Chondrocyte (in vitro differentiated cells): ENCODE measurements around the gene ACKR4. TPM values are rescaled to one million over a fixed set of nuclear protein-coding genes. Genes with fewer than 3 reads are reported as not detected.

Experiments
- DNase-seq: peaks from one replicate; pipeline ENCODE4 v3.0.0; 2021; ENCODE audit warnings: mixed read lengths, low spot score
- H3K27ac Mint-ChIP-seq: one replicate; pipeline ENCODE4 v1.8.0; 2021; ENCODE audit warnings: mild to moderate bottlenecking, moderate library complexity, mixed read lengths; ENCODE audit not compliant: unreplicated experiment
- H3K27me3 Mint-ChIP-seq: 2 replicates; pipeline ENCODE4 v1.8.0; 2021; ENCODE audit warnings: low read depth, mixed read lengths
- H3K36me3 Mint-ChIP-seq: 2 replicates; pipeline ENCODE4 v1.8.0; 2021; ENCODE audit warnings: low read depth, mixed read lengths
- H3K4me1 Mint-ChIP-seq: 2 replicates; pipeline ENCODE4 v1.8.0; 2021; ENCODE audit warnings: low read depth, mild to moderate bottlenecking, mixed read lengths
- H3K4me3 Mint-ChIP-seq: one replicate; pipeline ENCODE4 v1.8.0; 2021; ENCODE audit warnings: mild to moderate bottlenecking, moderate library complexity, mixed read lengths; ENCODE audit not compliant: unreplicated experiment
- H3K9me3 Mint-ChIP-seq: 2 replicates; pipeline ENCODE4 v1.8.0; 2021; ENCODE audit warnings: low read depth, mixed read lengths
- total RNA-seq: library from RNA; stranded (reverse); gene quantifications from 3 replicates; pipeline ENCODE4 v1.2.1, GENCODE V29; 2021
- TF ChIP-seq, protein P1 (sequence below): fragments of 200-600 bp; sonication (generic); IDR thresholded peaks from 2 replicates; pipeline ENCODE4 v1.5.0; 2021; ENCODE audit warnings: antibody characterized with exemption, mild to moderate bottlenecking, moderate library complexity

Gene ACKR4
- total RNA-seq, 1 donor from 2014 or later = not detected

DNA sequence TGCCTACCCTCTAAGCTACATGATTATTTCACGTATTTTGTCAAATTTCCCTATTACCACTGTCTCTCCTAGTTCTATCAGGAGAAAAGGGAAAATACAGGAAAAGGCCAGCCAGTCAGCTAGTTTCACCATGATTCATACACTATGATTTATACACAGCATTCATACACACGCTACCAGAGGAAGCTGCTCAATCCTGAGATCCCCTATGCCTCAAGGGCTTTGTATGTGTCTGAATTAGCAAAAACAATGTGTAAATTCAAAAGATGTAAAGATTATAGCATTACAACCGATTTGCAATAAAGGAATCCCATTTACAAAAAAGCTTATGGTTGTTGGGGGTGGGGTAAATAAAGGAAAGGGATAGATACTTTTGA, 3.1 kb upstream of the ACKR4 start:
- no peak for DNase-seq
- Mint-ChIP-seq H3K9me3 (no peaks in the 10 kb centered on the region), H3K27me3 (no peaks in the 10 kb centered on the region), H3K27ac (peak overlapping the region; percentile 95), H3K4me1 (peaks cover 31% of the 10 kb centered on the region), H3K36me3 (peaks cover 15% of the 10 kb centered on the region), H3K4me3 (no peak overlapping the region)
- TF ChIP-seq, protein P1, sequence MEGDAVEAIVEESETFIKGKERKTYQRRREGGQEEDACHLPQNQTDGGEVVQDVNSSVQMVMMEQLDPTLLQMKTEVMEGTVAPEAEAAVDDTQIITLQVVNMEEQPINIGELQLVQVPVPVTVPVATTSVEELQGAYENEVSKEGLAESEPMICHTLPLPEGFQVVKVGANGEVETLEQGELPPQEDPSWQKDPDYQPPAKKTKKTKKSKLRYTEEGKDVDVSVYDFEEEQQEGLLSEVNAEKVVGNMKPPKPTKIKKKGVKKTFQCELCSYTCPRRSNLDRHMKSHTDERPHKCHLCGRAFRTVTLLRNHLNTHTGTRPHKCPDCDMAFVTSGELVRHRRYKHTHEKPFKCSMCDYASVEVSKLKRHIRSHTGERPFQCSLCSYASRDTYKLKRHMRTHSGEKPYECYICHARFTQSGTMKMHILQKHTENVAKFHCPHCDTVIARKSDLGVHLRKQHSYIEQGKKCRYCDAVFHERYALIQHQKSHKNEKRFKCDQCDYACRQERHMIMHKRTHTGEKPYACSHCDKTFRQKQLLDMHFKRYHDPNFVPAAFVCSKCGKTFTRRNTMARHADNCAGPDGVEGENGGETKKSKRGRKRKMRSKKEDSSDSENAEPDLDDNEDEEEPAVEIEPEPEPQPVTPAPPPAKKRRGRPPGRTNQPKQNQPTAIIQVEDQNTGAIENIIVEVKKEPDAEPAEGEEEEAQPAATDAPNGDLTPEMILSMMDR = no peak

DNA sequence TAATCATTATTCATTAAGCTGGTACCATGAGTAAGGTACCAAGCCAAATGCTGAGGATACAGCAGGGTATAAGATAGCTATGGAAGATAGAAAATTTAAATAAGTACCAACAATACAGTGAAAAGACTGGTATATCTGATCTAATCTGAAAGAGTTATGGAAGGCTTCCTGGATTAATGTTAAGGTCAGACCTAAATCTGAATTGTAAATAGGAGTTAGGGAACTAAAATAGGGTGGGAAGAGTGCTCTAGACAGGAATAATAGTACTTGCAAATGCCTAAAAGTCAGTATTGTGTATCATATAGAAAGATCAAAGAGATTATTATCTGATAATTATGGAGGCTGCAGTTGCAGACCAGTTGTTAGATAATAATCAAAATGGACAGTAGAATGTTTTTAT, 2.6 kb upstream of the ACKR4 start:
- Mint-ChIP-seq H3K9me3 (no peaks in the 10 kb centered on the region), H3K27ac (peak overlapping the region; percentile 95), H3K27me3 (no peaks in the 10 kb centered on the region), H3K4me1 (peaks cover 31% of the 10 kb centered on the region), H3K4me3 (no peak overlapping the region), H3K36me3 (peaks cover 15% of the 10 kb centered on the region)
- no peak for DNase-seq
- TF ChIP-seq, protein P1 = no peak

DNA sequence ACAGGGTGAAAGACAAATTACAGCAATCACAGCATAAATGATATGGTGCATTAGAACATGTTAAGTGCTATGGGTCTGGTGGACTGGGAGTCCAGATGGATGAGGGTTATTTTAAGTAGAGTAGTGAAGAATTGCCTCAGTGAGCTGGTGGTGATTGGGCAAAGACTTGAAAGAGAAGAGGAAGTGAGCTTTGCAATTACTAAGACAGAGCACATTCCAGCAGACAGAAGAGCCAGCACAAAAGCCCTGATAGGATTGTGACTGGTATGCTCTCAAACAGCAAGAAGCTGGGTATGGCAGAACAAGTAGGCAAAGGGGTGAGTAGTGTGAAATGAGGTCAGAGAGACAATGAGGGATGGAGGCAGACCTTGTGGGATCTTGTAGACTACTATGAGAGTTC, 2.1 kb upstream of the ACKR4 start:
- TF ChIP-seq, protein P1 = no peak
- H3K4me3 Mint-ChIP-seq = no peak overlapping the region
- peak overlapping the region; percentile 55 for H3K27ac Mint-ChIP-seq
- no peaks in the 10 kb centered on the region for H3K9me3 Mint-ChIP-seq
- peaks cover 13% of the 10 kb centered on the region for H3K36me3 Mint-ChIP-seq
- H3K4me1 Mint-ChIP-seq = peaks cover 31% of the 10 kb centered on the region
- no peak for DNase-seq
- no peaks in the 10 kb centered on the region for H3K27me3 Mint-ChIP-seq

DNA sequence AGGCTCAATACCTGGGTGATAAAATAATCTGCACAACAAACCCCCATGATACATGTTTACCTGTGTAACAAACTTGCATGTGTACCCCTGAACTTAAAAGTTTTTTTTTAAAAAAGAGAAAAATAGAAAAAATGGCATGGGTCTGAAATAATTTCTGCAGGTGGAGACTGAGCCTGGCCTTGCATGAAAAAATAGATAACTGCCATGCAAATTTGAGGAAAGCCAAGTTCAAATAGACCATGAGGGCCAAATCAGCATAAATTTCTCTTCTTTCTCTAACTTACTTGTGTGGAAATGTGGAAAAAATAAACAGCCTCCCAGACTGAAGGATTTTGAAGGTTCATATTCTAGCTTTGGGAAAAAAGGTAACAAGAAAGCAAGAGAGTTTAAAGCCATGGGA, 744 bp upstream of the ACKR4 start:
- H3K4me1 Mint-ChIP-seq = peaks cover 31% of the 10 kb centered on the region
- H3K27ac Mint-ChIP-seq = no peak overlapping the region
- peaks cover 8% of the 10 kb centered on the region for H3K36me3 Mint-ChIP-seq
- H3K9me3 Mint-ChIP-seq = no peaks in the 10 kb centered on the region
- DNase-seq = no peak
- H3K4me3 Mint-ChIP-seq = no peak overlapping the region
- TF ChIP-seq, protein P1 = no peak
- no peaks in the 10 kb centered on the region for H3K27me3 Mint-ChIP-seq

DNA sequence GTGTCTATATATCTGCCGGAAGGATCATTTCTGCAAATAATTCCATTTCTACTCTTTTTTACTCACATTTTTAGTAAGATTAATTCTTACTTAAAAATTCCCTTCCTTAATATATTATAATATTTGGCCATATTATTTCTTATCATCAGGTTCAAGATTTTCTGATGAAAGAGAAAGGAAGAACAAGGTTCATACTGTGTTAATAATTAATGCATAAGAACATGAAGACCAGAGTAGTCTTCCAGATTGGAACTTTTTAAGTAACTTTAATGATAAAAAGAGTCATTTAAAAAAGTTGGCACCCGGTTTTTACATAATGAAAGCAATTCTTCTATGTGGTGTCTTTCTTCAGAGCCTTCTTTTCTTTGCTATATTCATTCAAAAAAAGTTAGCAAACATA, 590 bp downstream of the ACKR4 start:
- Mint-ChIP-seq H3K27me3 (no peaks in the 10 kb centered on the region), H3K36me3 (peaks cover 8% of the 10 kb centered on the region), H3K9me3 (no peaks in the 10 kb centered on the region), H3K4me3 (no peak overlapping the region), H3K4me1 (peaks cover 31% of the 10 kb centered on the region), H3K27ac (no peak overlapping the region)
- TF ChIP-seq, protein P1 = no peak
- no peak for DNase-seq
